SK-N-SH (cell line): ENCODE data around the gene IZUMO4.

Experiments used
- CTCF ChIP-seq: fragments of 200-600 bp; sonication (generic); IDR thresholded peaks from 2 replicates; pipeline ENCODE4 v1.6.1; 2017; ENCODE audit warnings: antibody characterized with exemption, mild to moderate bottlenecking, moderate library complexity
- EZH2phosphoT487 ChIP-seq: fragments of 200-600 bp; sonication (generic); IDR thresholded peaks from 2 replicates; pipeline ENCODE4 v1.6.1; 2017; ENCODE audit warnings: low read depth, mixed run types, mild to moderate bottlenecking, antibody characterized with exemption, moderate library complexity, borderline replicate concordance

GRCh38 chr19:2089727-2090053 lies 7.0 kb upstream of the IZUMO4 start:
- no peak for TF ChIP-seq EZH2phosphoT487
- TF ChIP-seq CTCF: no peak
